ENCODE measurements around the gene MATCAP1. TPM values are rescaled to one million over a fixed set of nuclear protein-coding genes. Genes with fewer than 3 reads are reported as not detected.

MATCAP1 gene
- total and polyA plus RNA-seq, 2 experiments from 2014 or later: 3.8 to 6.4 TPM

GRCh38 chr16:67184995-67185650 is 1.4 kb upstream of the MATCAP1 start:
- H3K4me2 ChIP-seq (ENCODE audit: unreplicated experiment): no peak overlapping the region
- peaks cover 18% of the 10 kb centered on the region for H3F3A ChIP-seq (ENCODE audit: insufficient read depth)
- no peaks in the 10 kb centered on the region for H3K9me2 ChIP-seq (ENCODE audit: insufficient read depth)
- DNase-seq: peak; percentile 96
- peaks cover 24% of the 10 kb centered on the region for H3K4me1 ChIP-seq (ENCODE audit: insufficient read depth)
- H3K27ac ChIP-seq: no peak overlapping the region
- no peak overlapping the region for H3K9ac ChIP-seq
- no peaks in the 10 kb centered on the region for H3K27me3 ChIP-seq (replicated peaks; ENCODE audit: insufficient read depth)
- H3K36me3 ChIP-seq (ENCODE audit: low read depth): no peaks in the 10 kb centered on the region
- no peak overlapping the region for H2AFZ ChIP-seq
- H4K20me1 ChIP-seq (ENCODE audit: insufficient read depth): no peaks in the 10 kb centered on the region
- in situ Hi-C loops (cut with MboI): no loop called here
- H3K4me3 ChIP-seq: 0 out of 2 replicates have a peak overlapping the region, but pooled peaks have one; percentile 21
- H3K9me3 ChIP-seq (ENCODE audit: low read depth): no peaks in the 10 kb centered on the region
- H3K79me2 ChIP-seq (ENCODE audit: insufficient read depth): peaks cover 12% of the 10 kb centered on the region
- TF ChIP-seq EZH2 (IDR thresholded peaks at IDR 0.05; ENCODE audit: insufficient read depth, poor library complexity, severe bottlenecking) (no peak), EZH2phosphoT487 (IDR thresholded peaks at IDR 0.05; ENCODE audit: insufficient read depth, low read depth) (no peak)
- 11 to 15% methylated on average over 38 to 43 of the region's 43 CpGs for WGBS, 2 experiments (ENCODE audit: low coverage in 1 of 2, low lambda C conversion rate in 2 of 2, missing lambda C conversion rate in 2 of 2)

GRCh38 chr16:67184453-67184994 is 761 bp upstream of the MATCAP1 start:
- Histone ChIP-seq H4K20me1 (ENCODE audit: insufficient read depth) (no peaks in the 10 kb centered on the region), H3K36me3 (ENCODE audit: low read depth) (no peaks in the 10 kb centered on the region), H2AFZ (peak overlapping the region; percentile 69), H3K9ac (peak overlapping the region; percentile 81), H3K79me2 (ENCODE audit: insufficient read depth) (peaks cover 12% of the 10 kb centered on the region), H3K4me1 (ENCODE audit: insufficient read depth) (peaks cover 24% of the 10 kb centered on the region), H3K4me2 (ENCODE audit: unreplicated experiment) (peak overlapping the region; percentile 73), H3F3A (ENCODE audit: insufficient read depth) (peaks cover 18% of the 10 kb centered on the region), H3K9me3 (ENCODE audit: low read depth) (no peaks in the 10 kb centered on the region), H3K27ac (peak overlapping the region; percentile 82; the same call in 1 of the 2 replicates), H3K9me2 (ENCODE audit: insufficient read depth) (no peaks in the 10 kb centered on the region), H3K27me3 (replicated peaks; ENCODE audit: insufficient read depth) (no peaks in the 10 kb centered on the region), H3K4me3 (peak overlapping the region; percentile 79)
- 9 to 11% methylated on average over 42 to 59 of the region's 59 CpGs for WGBS, 2 experiments (ENCODE audit: low coverage in 1 of 2, low lambda C conversion rate in 2 of 2, missing lambda C conversion rate in 2 of 2)
- in situ Hi-C loops (cut with MboI): no loop called here
- no peak for DNase-seq
- no peak for TF ChIP-seq EZH2 (IDR thresholded peaks at IDR 0.05; ENCODE audit: insufficient read depth, poor library complexity, severe bottlenecking)
- TF ChIP-seq EZH2phosphoT487 (IDR thresholded peaks at IDR 0.05; ENCODE audit: insufficient read depth, low read depth): no peak

GRCh38 chr16:67183284-67183626 is 508 bp downstream of the MATCAP1 start:
- no peak for DNase-seq
- Histone ChIP-seq H3K9ac (peak overlapping the region; percentile 81), H3K27me3 (replicated peaks; ENCODE audit: insufficient read depth) (no peaks in the 10 kb centered on the region), H3K9me2 (ENCODE audit: insufficient read depth) (no peaks in the 10 kb centered on the region), H3K79me2 (ENCODE audit: insufficient read depth) (peaks cover 12% of the 10 kb centered on the region), H3K4me3 (peak overlapping the region; percentile 79), H3F3A (ENCODE audit: insufficient read depth) (peaks cover 18% of the 10 kb centered on the region), H3K27ac (peak overlapping the region; percentile 82), H3K4me1 (ENCODE audit: insufficient read depth) (peaks cover 24% of the 10 kb centered on the region), H3K4me2 (ENCODE audit: unreplicated experiment) (peak overlapping the region; percentile 73), H2AFZ (peak overlapping the region; percentile 69), H4K20me1 (ENCODE audit: insufficient read depth) (no peaks in the 10 kb centered on the region), H3K36me3 (ENCODE audit: low read depth) (no peaks in the 10 kb centered on the region), H3K9me3 (ENCODE audit: low read depth) (no peaks in the 10 kb centered on the region)
- TF ChIP-seq EZH2 (IDR thresholded peaks at IDR 0.05; ENCODE audit: insufficient read depth, poor library complexity, severe bottlenecking) (no peak), EZH2phosphoT487 (IDR thresholded peaks at IDR 0.05; ENCODE audit: insufficient read depth, low read depth) (no peak)
- WGBS, 2 experiments (ENCODE audit: low coverage in 1 of 2, low lambda C conversion rate in 2 of 2, missing lambda C conversion rate in 2 of 2): 1 to 5% methylated on average over 11 of the region's 11 CpGs
- in situ Hi-C loops (cut with MboI): no loop called here

- Histone ChIP-seq H3K27me3 (replicated peaks; ENCODE audit: insufficient read depth) (no peaks in the 10 kb centered on the region), H3K9me3 (ENCODE audit: low read depth) (no peaks in the 10 kb centered on the region), H3K9ac (no peak overlapping the region), H3F3A (ENCODE audit: insufficient read depth) (peaks cover 18% of the 10 kb centered on the region), H3K4me2 (ENCODE audit: unreplicated experiment) (peak overlapping the region; percentile 73), H3K36me3 (ENCODE audit: low read depth) (no peaks in the 10 kb centered on the region), H3K4me3 (no peak overlapping the region; the same call in 1 of the 2 replicates), H3K27ac (no peak overlapping the region), H2AFZ (no peak overlapping the region), H3K79me2 (ENCODE audit: insufficient read depth) (peaks cover 12% of the 10 kb centered on the region), H3K9me2 (ENCODE audit: insufficient read depth) (no peaks in the 10 kb centered on the region), H3K4me1 (ENCODE audit: insufficient read depth) (peaks cover 24% of the 10 kb centered on the region), H4K20me1 (ENCODE audit: insufficient read depth) (no peaks in the 10 kb centered on the region)
- in situ Hi-C loops (cut with MboI): no loop called here
- 95 to 100% methylated on average over 2 of the region's 2 CpGs for WGBS, 2 experiments (ENCODE audit: low coverage in 1 of 2, low lambda C conversion rate in 2 of 2, missing lambda C conversion rate in 2 of 2)
- TF ChIP-seq EZH2 (IDR thresholded peaks at IDR 0.05; ENCODE audit: insufficient read depth, poor library complexity, severe bottlenecking) (no peak), EZH2phosphoT487 (IDR thresholded peaks at IDR 0.05; ENCODE audit: insufficient read depth, low read depth) (no peak)
- no peak for DNase-seq
These were observed 1.5 kb downstream of the MATCAP1 start for GRCh38 chr16:67182288-67182687.

Measured in GM23248 (cell line).